Kidney (tissue), 22 donors: Measurements from ENCODE around the gene SETDB2. TPM values are rescaled to one million over a fixed set of nuclear protein-coding genes. Genes with fewer than 3 reads are reported as not detected.
A peak's percentile ranks its signal among the peaks of the same experiment; 100 is the strongest.

Source experiments
- DNase-seq, 5 donors: peaks; one replicate each; pipeline ENCODE4 v3.0.0-alpha.2; 2013 to 2020
- FAIRE-seq: peaks from 2 replicates; lab custom pipeline; 2012; peaks lifted over from hg19 to GRCh38; lab: Jason Lieb, UNC
- H3K27ac ChIP-seq, 2 donors: one replicate each; pipeline ENCODE4 v1.7.0; 2013; ENCODE audit warnings: low read depth in 2 of 2, low read length in 2 of 2, inconsistent platforms in 1 of 2
- H3K27me3 ChIP-seq: one replicate; pipeline ENCODE4 v1.7.1; 2013; ENCODE audit warnings: low read length, inconsistent platforms; ENCODE audit not compliant: control insufficient read depth, insufficient read depth
- H3K36me3 ChIP-seq, 3 donors: one replicate each; pipeline versions ENCODE4 v1.7.0 to v1.7.1; 2013; ENCODE audit warnings: low read length in 3 of 3, control low read depth in 1 of 3, inconsistent platforms in 1 of 3; ENCODE audit not compliant: insufficient read depth in 3 of 3, control insufficient read depth in 2 of 3
- H3K4me1 ChIP-seq, 3 donors: one replicate each; pipeline versions ENCODE4 v1.7.0 to v1.7.1; 2013; ENCODE audit warnings: low read length in 3 of 3, inconsistent platforms in 1 of 3, low read depth in 1 of 3; ENCODE audit not compliant: control insufficient read depth in 2 of 3, insufficient read depth in 2 of 3
- H3K4me3 ChIP-seq, 3 donors: one replicate each; pipeline versions ENCODE4 v1.7.0 to v1.8.1; 2013; ENCODE audit warnings: low read length in 3 of 3, control low read depth in 1 of 3, inconsistent platforms in 1 of 3
- H3K9ac ChIP-seq, 3 donors: one replicate each; pipeline versions ENCODE4 v1.7.0 to v1.7.1; 2013; ENCODE audit warnings: low read length in 3 of 3, control low read depth in 1 of 3, inconsistent platforms in 1 of 3
- H3K9me3 ChIP-seq, 3 donors: one replicate each; pipeline versions ENCODE4 v1.7.0 to v1.7.1; 2013; ENCODE audit warnings: low read length in 3 of 3, control low read depth in 1 of 3, inconsistent platforms in 1 of 3; ENCODE audit not compliant: control insufficient read depth in 2 of 3, insufficient read depth in 1 of 3
- intact Hi-C: fragments of 100-400 bp; cut with DNase I; formaldehyde crosslinking; loops from one replicate; pipeline ENCODE4 v1.11.1; 2022
- long read RNA-seq, 10 donors: library from polyadenylated mRNA in 1 of 10; unstranded in 1 of 10; transcript quantifications; one replicate each; pipeline ENCODE4 v2.0.0 and lab custom pipeline, GENCODE V29; 2021 to 2026
- polyA plus RNA-seq: library from polyadenylated mRNA; stranded (reverse); fragments of 350-450 nt; fragmentation: Illumina TruSeq; extraction: RNeasy Lipid Tissue Mini Kit (QIAGEN cat#74804); gene quantifications from one replicate; pipeline ENCODE4 v1.2.3, GENCODE V29; 2014; ENCODE audit warnings: low read depth, low replicate concordance; ENCODE audit not compliant: insufficient read depth
- total RNA-seq: library from RNA; stranded (reverse); fragmentation: NEBNext Ultra II Directional; extraction: Animal tissue kit (Norgen Biotek cat#: 25700); gene quantifications from one replicate; pipeline ENCODE4 v1.2.1, GENCODE V29; 2021
- TF ChIP-seq, protein P1 (sequence below): IDR thresholded peaks from 3 replicates; pipeline ENCODE4 v1.5.1; 2012; ENCODE audit warnings: mild to moderate bottlenecking, moderate library complexity, borderline replicate concordance; ENCODE audit not compliant: insufficient read depth; ENCODE audit errors: extremely low read depth
- donor health status: control.
- donor health status: control.
- donor health status: control.
- donor health status: control.
- donor health status: control.
- donor health status: DM: yes; HTN: yes; CAD: no.
- donor health status: Normal renal cell carcinoma (clear cell type).

SETDB2 gene, protein sequence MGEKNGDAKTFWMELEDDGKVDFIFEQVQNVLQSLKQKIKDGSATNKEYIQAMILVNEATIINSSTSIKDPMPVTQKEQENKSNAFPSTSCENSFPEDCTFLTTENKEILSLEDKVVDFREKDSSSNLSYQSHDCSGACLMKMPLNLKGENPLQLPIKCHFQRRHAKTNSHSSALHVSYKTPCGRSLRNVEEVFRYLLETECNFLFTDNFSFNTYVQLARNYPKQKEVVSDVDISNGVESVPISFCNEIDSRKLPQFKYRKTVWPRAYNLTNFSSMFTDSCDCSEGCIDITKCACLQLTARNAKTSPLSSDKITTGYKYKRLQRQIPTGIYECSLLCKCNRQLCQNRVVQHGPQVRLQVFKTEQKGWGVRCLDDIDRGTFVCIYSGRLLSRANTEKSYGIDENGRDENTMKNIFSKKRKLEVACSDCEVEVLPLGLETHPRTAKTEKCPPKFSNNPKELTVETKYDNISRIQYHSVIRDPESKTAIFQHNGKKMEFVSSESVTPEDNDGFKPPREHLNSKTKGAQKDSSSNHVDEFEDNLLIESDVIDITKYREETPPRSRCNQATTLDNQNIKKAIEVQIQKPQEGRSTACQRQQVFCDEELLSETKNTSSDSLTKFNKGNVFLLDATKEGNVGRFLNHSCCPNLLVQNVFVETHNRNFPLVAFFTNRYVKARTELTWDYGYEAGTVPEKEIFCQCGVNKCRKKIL
- 15.1 TPM for total RNA-seq
- 5.7 TPM for polyA plus RNA-seq
- long read RNA-seq, donor 1, partial matches to known transcripts: 6 of 6 reads
- long read RNA-seq, donor 1, other reads (novel, unspliced or antisense): 0 of 6 reads
- long read RNA-seq, donor 2: 0 reads
- long read RNA-seq, donor 3, full-length matches to known transcripts: 1 of 1 reads
- long read RNA-seq, donor 3, partial matches to known transcripts: 0 of 1 reads
- long read RNA-seq, donor 3, other reads (novel, unspliced or antisense): 0 of 1 reads
- long read RNA-seq, donor 4, partial matches to known transcripts: 0 of 1 reads
- long read RNA-seq, donor 4, other reads (novel, unspliced or antisense): 0 of 1 reads
- long read RNA-seq, donor 5: 0 reads
- long read RNA-seq, donor 6: 0 reads
- long read RNA-seq, donor 7, full-length matches to known transcripts: 2 of 16 reads
- long read RNA-seq, donor 7, partial matches to known transcripts: 2 of 16 reads
- long read RNA-seq, donor 7, other reads (novel, unspliced or antisense): 12 of 16 reads
- long read RNA-seq, donor 8: 0 reads
- long read RNA-seq, donor 9, full-length matches to known transcripts: 1 of 1 reads
- long read RNA-seq, donor 9, partial matches to known transcripts: 0 of 1 reads
- long read RNA-seq, donor 9, other reads (novel, unspliced or antisense): 0 of 1 reads
- long read RNA-seq, donor 10, full-length matches to known transcripts: 1 of 1 reads
- long read RNA-seq, donor 10, partial matches to known transcripts: 0 of 1 reads
- long read RNA-seq, donor 10, other reads (novel, unspliced or antisense): 0 of 1 reads

DNA sequence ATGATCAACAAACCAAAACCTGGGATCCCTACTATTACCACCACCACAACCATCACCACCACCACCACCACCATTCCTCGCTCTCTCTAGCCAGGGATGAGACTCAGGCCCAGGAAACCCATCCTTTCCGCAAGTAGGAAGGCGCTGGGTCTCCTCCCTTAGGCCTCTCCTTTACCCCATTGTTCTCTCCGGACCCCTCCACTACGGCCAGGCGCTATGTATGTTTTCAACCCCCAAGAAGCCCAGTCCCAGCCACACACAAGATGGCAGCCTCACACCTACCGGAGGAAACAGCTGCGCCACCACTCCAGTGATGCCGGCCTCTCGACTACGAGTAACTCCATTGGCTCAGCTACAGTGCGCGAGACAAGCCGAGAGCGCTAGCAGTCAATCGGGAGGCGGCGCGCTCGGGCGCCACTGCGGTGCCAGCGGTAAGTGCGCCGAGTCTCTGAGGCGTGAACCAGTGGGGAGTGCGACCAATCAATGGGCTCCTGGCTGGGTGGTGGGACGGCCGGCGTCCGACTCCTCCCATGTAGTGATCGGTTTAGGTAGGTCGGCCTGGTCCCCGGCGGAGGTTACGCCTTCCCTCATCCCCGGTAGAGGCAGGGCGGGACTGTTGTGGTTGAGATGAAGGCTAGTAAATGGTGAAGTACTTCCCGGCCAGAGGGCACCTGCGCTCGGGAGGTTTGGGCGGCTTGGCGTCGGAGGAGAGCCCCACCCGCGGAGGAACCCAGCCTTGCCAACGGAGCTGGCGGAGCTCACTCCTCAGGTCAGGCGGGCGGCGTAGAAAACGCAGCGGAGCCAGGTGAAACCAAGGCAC, at the start of gene SETDB2, which contains the start of gene CAB39L:
Gene SETDB2, plus strand, starts transcription at position 571 of the 820 bp plus-strand sequence. CDS start 7,620 bp downstream, outside the sequence.
Gene CAB39L, minus strand, starts transcription at position 361 of the 820 bp plus-strand sequence. CDS start 61,154 bp downstream, outside the sequence.
- peak within 1 kb of the TSS; percentile 80 to 93 (median 91) for H3K9ac ChIP-seq
- peak; percentile 99 to 100 (median 100) for DNase-seq
- peak; percentile 99 for FAIRE-seq
- H3K36me3 ChIP-seq: no peaks in the 10 kb centered on the region
- no peaks in the 10 kb centered on the region for H3K9me3 ChIP-seq
- TF ChIP-seq, protein P1, sequence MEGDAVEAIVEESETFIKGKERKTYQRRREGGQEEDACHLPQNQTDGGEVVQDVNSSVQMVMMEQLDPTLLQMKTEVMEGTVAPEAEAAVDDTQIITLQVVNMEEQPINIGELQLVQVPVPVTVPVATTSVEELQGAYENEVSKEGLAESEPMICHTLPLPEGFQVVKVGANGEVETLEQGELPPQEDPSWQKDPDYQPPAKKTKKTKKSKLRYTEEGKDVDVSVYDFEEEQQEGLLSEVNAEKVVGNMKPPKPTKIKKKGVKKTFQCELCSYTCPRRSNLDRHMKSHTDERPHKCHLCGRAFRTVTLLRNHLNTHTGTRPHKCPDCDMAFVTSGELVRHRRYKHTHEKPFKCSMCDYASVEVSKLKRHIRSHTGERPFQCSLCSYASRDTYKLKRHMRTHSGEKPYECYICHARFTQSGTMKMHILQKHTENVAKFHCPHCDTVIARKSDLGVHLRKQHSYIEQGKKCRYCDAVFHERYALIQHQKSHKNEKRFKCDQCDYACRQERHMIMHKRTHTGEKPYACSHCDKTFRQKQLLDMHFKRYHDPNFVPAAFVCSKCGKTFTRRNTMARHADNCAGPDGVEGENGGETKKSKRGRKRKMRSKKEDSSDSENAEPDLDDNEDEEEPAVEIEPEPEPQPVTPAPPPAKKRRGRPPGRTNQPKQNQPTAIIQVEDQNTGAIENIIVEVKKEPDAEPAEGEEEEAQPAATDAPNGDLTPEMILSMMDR: peak; percentile 46
- intact Hi-C loops: no loop called here
- no peaks in the 10 kb centered on the region for H3K27me3 ChIP-seq
- peak within 1 kb of the TSS; percentile 91 to 96 (median 91) for H3K4me3 ChIP-seq
- peaks cover 0 to 7% (median 0%) of the 10 kb centered on the region in 3 donors for H3K4me1 ChIP-seq
- peak within 1 kb of the TSS; percentile 94 to 96 for H3K27ac ChIP-seq

DNA sequence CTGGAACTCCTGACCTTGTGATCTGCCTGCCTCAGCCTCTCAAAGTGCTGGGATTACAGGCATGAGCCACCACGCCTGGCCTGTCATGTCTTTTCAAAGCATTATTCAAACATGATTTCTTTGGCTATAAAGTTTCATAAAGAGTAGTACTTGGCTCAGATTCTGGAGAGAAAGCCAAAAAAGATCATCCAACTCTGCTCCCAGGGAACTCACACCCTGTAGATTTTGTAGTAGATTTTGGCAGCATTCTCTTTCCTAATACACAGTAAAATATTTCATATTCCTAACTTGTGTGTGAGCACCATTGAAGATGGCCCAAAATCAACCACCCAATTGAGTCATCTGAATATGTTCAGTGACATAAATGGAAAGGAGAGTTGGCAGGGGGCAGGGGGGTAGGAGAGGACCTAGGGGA, 48.6 kb upstream of the SETDB2 start:
- Histone ChIP-seq H3K4me1 (no peaks in the 10 kb centered on the region), H3K9ac (no peak overlapping the region), H3K36me3 (no peaks in the 10 kb centered on the region), H3K27me3 (no peaks in the 10 kb centered on the region), H3K9me3 (no peaks in the 10 kb centered on the region), H3K4me3 (no peak overlapping the region), H3K27ac (no peak overlapping the region)
- FAIRE-seq (no peak), DNase-seq (no peak)
- intact Hi-C loops: no loop called here
- TF ChIP-seq, protein P1: no peak
